Muscle of leg (tissue), 11 donors: ENCODE results near the gene SYNGR3. TPM values are rescaled to one million over a fixed set of nuclear protein-coding genes. Genes with fewer than 3 reads are reported as not detected.

Experiments used
- DNase-seq: peaks from one replicate; pipeline ENCODE4 v3.0.0; 2013
- H3K27ac ChIP-seq: one replicate; pipeline ENCODE4 v1.5.1; 2013; ENCODE audit warnings: mild to moderate bottlenecking, low read length, control low read depth
- H3K27me3 ChIP-seq: one replicate; pipeline ENCODE4 v1.6.1; 2013; ENCODE audit warnings: low read length; ENCODE audit not compliant: control insufficient read depth, insufficient read depth
- H3K36me3 ChIP-seq: one replicate; pipeline ENCODE4 v1.6.1; 2013; ENCODE audit warnings: low read length; ENCODE audit not compliant: control insufficient read depth, insufficient read depth
- H3K4me1 ChIP-seq: one replicate; pipeline ENCODE4 v1.6.1; 2013; ENCODE audit warnings: low read length; ENCODE audit not compliant: control insufficient read depth, insufficient read depth
- H3K4me3 ChIP-seq: one replicate; pipeline ENCODE4 v1.5.1; 2013; ENCODE audit warnings: low read length, control low read depth
- H3K9me3 ChIP-seq: replicated peaks from 2 replicates; pipeline ENCODE4 v1.6.1; 2013; ENCODE audit warnings: low read depth, low read length; ENCODE audit not compliant: control insufficient read depth
- WGBS: methylation state at CpG from one replicate; pipeline ENCODE4 v1.1.5; 2013; ENCODE audit warnings: missing lambda C conversion rate; ENCODE audit not compliant: insufficient coverage; 5-methylcytosine and 5-hydroxymethylcytosine counted together
- polyA plus RNA-seq, 8 donors: library from polyadenylated mRNA; unstranded; fragments of 120-200 nt; gene quantifications; one replicate each; pipeline versions ENCODE4 v1.2.1 to v1.2.3, GENCODE V29; 2013; ENCODE audit warnings: inconsistent platforms in 1 of 8, low replicate concordance in 1 of 8; ENCODE audit not compliant: insufficient read length in 8 of 8, insufficient read depth in 1 of 8
- total RNA-seq: library from RNA; stranded (reverse); fragments of 120-200 nt; gene quantifications from one replicate; pipeline ENCODE4 v1.2.4, GENCODE V29; 2013

The SYNGR3 gene
- total and polyA plus RNA-seq, 9 donors = 0.70 to 1.5 (median 1.2) TPM

GRCh38 chr16:1984347-1985225 lies 5.2 kb upstream of the SYNGR3 start:
- Histone ChIP-seq H3K9me3 (no peaks in the 10 kb centered on the region), H3K4me1 (peaks cover 60% of the 10 kb centered on the region), H3K4me3 (peak overlapping the region; percentile 64), H3K36me3 (peaks cover 26% of the 10 kb centered on the region), H3K27me3 (peaks cover 64% of the 10 kb centered on the region), H3K27ac (no peak overlapping the region)
- 7% methylated on average over 51 of the region's 58 CpGs for WGBS
- peak; percentile 43 for DNase-seq

- no peak overlapping the region for H3K4me3 ChIP-seq
- H3K36me3 ChIP-seq = peaks cover 26% of the 10 kb centered on the region
- H3K9me3 ChIP-seq = no peaks in the 10 kb centered on the region
- peaks cover 60% of the 10 kb centered on the region for H3K27me3 ChIP-seq
- H3K27ac ChIP-seq = no peak overlapping the region
- H3K4me1 ChIP-seq = peaks cover 55% of the 10 kb centered on the region
- WGBS = 93% methylated on average over 13 of the region's 14 CpGs
- DNase-seq = no peak
Observed at GRCh38 chr16:1985466-1986150, 4.2 kb upstream of the SYNGR3 start.

GRCh38 chr16:1987198-1987597 lies 2.6 kb upstream of the SYNGR3 start:
- DNase-seq = no peak
- no peak overlapping the region for H3K4me3 ChIP-seq
- peaks cover 26% of the 10 kb centered on the region for H3K36me3 ChIP-seq
- H3K9me3 ChIP-seq = no peaks in the 10 kb centered on the region
- peaks cover 57% of the 10 kb centered on the region for H3K27me3 ChIP-seq
- 82% methylated on average over 8 of the region's 10 CpGs for WGBS
- H3K4me1 ChIP-seq = peaks cover 52% of the 10 kb centered on the region
- no peak overlapping the region for H3K27ac ChIP-seq

- peaks cover 36% of the 10 kb centered on the region for H3K4me1 ChIP-seq
- 2% methylated on average over 9 of the region's 25 CpGs for WGBS
- peaks cover 51% of the 10 kb centered on the region for H3K27me3 ChIP-seq
Observed at GRCh38 chr16:1990101-1990350, 256 bp downstream of the SYNGR3 start.

GRCh38 chr16:1990351-1991134 lies 773 bp downstream of the SYNGR3 start:
- Histone ChIP-seq H3K36me3 (peaks cover 18% of the 10 kb centered on the region), H3K4me1 (peaks cover 32% of the 10 kb centered on the region), H3K4me3 (no peak overlapping the region), H3K27me3 (peaks cover 51% of the 10 kb centered on the region), H3K27ac (no peak overlapping the region), H3K9me3 (no peaks in the 10 kb centered on the region)
- 2% methylated on average over 29 of the region's 50 CpGs for WGBS
- no peak for DNase-seq

More at GRCh38 chr16:1990101-1990350, 256 bp downstream of the SYNGR3 start:
- Histone ChIP-seq H3K36me3 (peaks cover 23% of the 10 kb centered on the region), H3K9me3 (no peaks in the 10 kb centered on the region), H3K27ac (no peak overlapping the region), H3K4me3 (no peak overlapping the region)
- no peak for DNase-seq

- H3K36me3 ChIP-seq = peaks cover 14% of the 10 kb centered on the region
Observed at GRCh38 chr16:1991135-1991551, 1.4 kb downstream of the SYNGR3 start.

GRCh38 chr16:1991588-1991947 lies 1.8 kb downstream of the SYNGR3 start:
- Histone ChIP-seq H3K4me1 (peaks cover 32% of the 10 kb centered on the region), H3K4me3 (peak overlapping the region; percentile 33), H3K27me3 (peaks cover 51% of the 10 kb centered on the region), H3K9me3 (no peaks in the 10 kb centered on the region), H3K36me3 (peaks cover 11% of the 10 kb centered on the region), H3K27ac (no peak overlapping the region)
- DNase-seq = no peak
- 7% methylated on average over 22 of the region's 22 CpGs for WGBS

More at GRCh38 chr16:1991135-1991551, 1.4 kb downstream of the SYNGR3 start:
- no peaks in the 10 kb centered on the region for H3K9me3 ChIP-seq
- H3K4me3 ChIP-seq = no peak overlapping the region
- no peak for DNase-seq
- no peak overlapping the region for H3K27ac ChIP-seq
- H3K4me1 ChIP-seq = peaks cover 32% of the 10 kb centered on the region
- peaks cover 51% of the 10 kb centered on the region for H3K27me3 ChIP-seq
- 6% methylated on average over 15 of the region's 18 CpGs for WGBS

GRCh38 chr16:1991948-1992703 lies 2.4 kb downstream of the SYNGR3 start:
- peak; percentile 91 for DNase-seq
- under 1% methylated on average over 75 of the region's 96 CpGs for WGBS
- peaks cover 32% of the 10 kb centered on the region for H3K4me1 ChIP-seq
- peaks cover 46% of the 10 kb centered on the region for H3K27me3 ChIP-seq
- H3K36me3 ChIP-seq = peaks cover 10% of the 10 kb centered on the region
- peak overlapping the region; percentile 33 for H3K4me3 ChIP-seq
- H3K27ac ChIP-seq = no peak overlapping the region
- no peaks in the 10 kb centered on the region for H3K9me3 ChIP-seq

- H3K4me3 ChIP-seq = no peak overlapping the region
- whole genome bisulfite sequencing = 25% methylated on average over 49 of the region's 50 CpGs
- DNase-seq = no peak
Observed at GRCh38 chr16:1992704-1993317, 3.0 kb downstream of the SYNGR3 start.

More at GRCh38 chr16:1992704-1993317, 3.0 kb downstream of the SYNGR3 start:
- Histone ChIP-seq H3K27me3 (peaks cover 42% of the 10 kb centered on the region), H3K27ac (no peak overlapping the region), H3K9me3 (no peaks in the 10 kb centered on the region), H3K4me1 (peaks cover 32% of the 10 kb centered on the region), H3K36me3 (peaks cover 12% of the 10 kb centered on the region)
